ENCODE data around the gene NXPE3.

- no peak for TF ChIP-seq CTCF (IDR thresholded peaks at IDR 0.05; ENCODE audit: low read depth, low read length, poor library complexity, severe bottlenecking)
- no peak for TF ChIP-seq EZH2phosphoT487 (IDR thresholded peaks at IDR 0.05; ENCODE audit: borderline replicate concordance, low read length)
These were observed 72.2 kb downstream of the NXPE3 start for GRCh38 chr3:101851072-101851770.
